Liver (tissue), 9 donors: Measurements from ENCODE around the gene BCL3. TPM values are rescaled to one million over a fixed set of nuclear protein-coding genes. Genes with fewer than 3 reads are reported as not detected.

Experiments
- DNase-seq: peaks from one replicate; pipeline ENCODE4 v3.0.0-alpha.2; 2017; ENCODE audit warnings: low spot score
- H3K27ac ChIP-seq, 2 donors: one replicate each; pipeline ENCODE4 v1.7.0; 2013; ENCODE audit warnings: inconsistent platforms in 2 of 2, low read length in 2 of 2, control low read depth in 1 of 2, low read depth in 1 of 2, mild to moderate bottlenecking in 1 of 2
- H3K27me3 ChIP-seq, 4 donors: one replicate each; pipeline versions ENCODE4 v1.6.1 to v1.7.0; 2013; ENCODE audit warnings: low read length in 3 of 4, inconsistent platforms in 1 of 4, mild to moderate bottlenecking in 1 of 4, moderate library complexity in 1 of 4; ENCODE audit not compliant: control insufficient read depth in 4 of 4, insufficient read depth in 4 of 4
- H3K36me3 ChIP-seq, 4 donors: one replicate each; pipeline versions ENCODE4 v1.6.1 to v1.7.0; 2013; ENCODE audit warnings: low read length in 3 of 4, mild to moderate bottlenecking in 3 of 4, low read depth in 1 of 4, moderate library complexity in 1 of 4; ENCODE audit not compliant: control insufficient read depth in 4 of 4, insufficient read depth in 3 of 4
- H3K4me1 ChIP-seq, 4 donors: one replicate each; pipeline versions ENCODE4 v1.6.1 to v1.7.0; 2013; ENCODE audit warnings: low read length in 3 of 4, mild to moderate bottlenecking in 3 of 4, moderate library complexity in 1 of 4; ENCODE audit not compliant: control insufficient read depth in 4 of 4, insufficient read depth in 4 of 4
- H3K4me3 ChIP-seq, 3 donors: one replicate each; pipeline versions ENCODE4 v1.6.1 to v1.7.0; 2013; ENCODE audit warnings: low read length in 3 of 3, control low read depth in 1 of 3, low read depth in 1 of 3, mild to moderate bottlenecking in 1 of 3
- H3K9ac ChIP-seq, 2 donors: one replicate each; pipeline ENCODE4 v1.7.0; 2013; ENCODE audit warnings: low read length in 2 of 2, mild to moderate bottlenecking in 2 of 2, moderate library complexity in 2 of 2, control low read depth in 1 of 2, low read depth in 1 of 2
- H3K9me3 ChIP-seq, 4 donors: one replicate each; pipeline versions ENCODE4 v1.6.1 to v1.7.0; 2013; ENCODE audit warnings: low read length in 3 of 4; ENCODE audit not compliant: control insufficient read depth in 4 of 4
- ATF3 ChIP-seq: IDR thresholded peaks from 2 replicates; pipeline ENCODE4 v1.6.1; 2016; ENCODE audit warnings: antibody characterized with exemption
- EGR1 ChIP-seq, 2 donors: IDR thresholded peaks; 2 replicates each; pipeline ENCODE4 v1.6.1; 2016 to 2018; ENCODE audit warnings: antibody characterized with exemption in 2 of 2, low read depth in 2 of 2
- FOXA1 ChIP-seq: IDR thresholded peaks from 2 replicates; pipeline ENCODE4 v1.6.1; 2016; ENCODE audit warnings: antibody characterized with exemption
- FOXA2 ChIP-seq: IDR thresholded peaks from 2 replicates; pipeline ENCODE4 v1.6.1; 2016; ENCODE audit warnings: antibody characterized with exemption
- GABPA ChIP-seq, 2 donors: IDR thresholded peaks in 1 of 2; conservative IDR thresholded peaks in 1 of 2; 2 replicates each; pipeline ENCODE4 v1.6.1; 2016; ENCODE audit warnings: antibody characterized with exemption in 2 of 2, mild to moderate bottlenecking in 1 of 2, moderate library complexity in 1 of 2
- HNF4A ChIP-seq, 2 donors: conservative IDR thresholded peaks; 2 replicates each; pipeline ENCODE4 v1.6.1; 2016; ENCODE audit warnings: antibody characterized with exemption in 2 of 2, mild to moderate bottlenecking in 2 of 2
- HNF4G ChIP-seq: IDR thresholded peaks from 2 replicates; pipeline ENCODE4 v1.6.1; 2016; ENCODE audit warnings: antibody characterized with exemption
- JUND ChIP-seq, 2 donors: IDR thresholded peaks; 2 replicates each; pipeline ENCODE4 v1.6.1; 2016; ENCODE audit warnings: antibody characterized with exemption in 2 of 2
- NR2F2 ChIP-seq: IDR thresholded peaks from 2 replicates; pipeline ENCODE4 v1.6.1; 2016; ENCODE audit warnings: antibody characterized with exemption
- RAD21 ChIP-seq, 2 donors: IDR thresholded peaks; 2 replicates each; pipeline ENCODE4 v1.6.1; 2016; ENCODE audit warnings: antibody characterized with exemption in 2 of 2, mild to moderate bottlenecking in 2 of 2
- REST ChIP-seq: IDR thresholded peaks from 2 replicates; pipeline ENCODE4 v1.6.1; 2016; ENCODE audit warnings: antibody characterized with exemption, mild to moderate bottlenecking
- RXRA ChIP-seq, 2 donors: IDR thresholded peaks; 2 replicates each; pipeline ENCODE4 v1.6.1; 2017 to 2018; ENCODE audit warnings: antibody characterized with exemption in 2 of 2, mild to moderate bottlenecking in 1 of 2
- SP1 ChIP-seq: IDR thresholded peaks from 2 replicates; pipeline ENCODE4 v1.6.1; 2018; ENCODE audit warnings: antibody characterized with exemption, mild to moderate bottlenecking
- TAF1 ChIP-seq: conservative IDR thresholded peaks from 2 replicates; pipeline ENCODE4 v1.6.1; 2016; ENCODE audit warnings: antibody characterized with exemption, mild to moderate bottlenecking
- YY1 ChIP-seq: IDR thresholded peaks from 2 replicates; pipeline ENCODE4 v1.6.1; 2016; ENCODE audit warnings: antibody characterized with exemption, mild to moderate bottlenecking
- ZBTB33 ChIP-seq: IDR thresholded peaks from 2 replicates; pipeline ENCODE4 v1.6.1; 2016; ENCODE audit warnings: antibody characterized with exemption
- WGBS: extraction: QIAGEN DNeasy Blood & Tissue Kit; methylation state at CpG from one replicate; pipeline ENCODE4 v1.1.7; 2013; 5-methylcytosine and 5-hydroxymethylcytosine counted together
- polyA plus RNA-seq, 2 donors: library from polyadenylated mRNA; stranded (reverse) in 1 of 2; unstranded in 1 of 2; fragments of 200-250 nt in 1 of 2; fragments of >200 nt in 1 of 2; fragmentation: Nextera tagmentation in 1 of 2; extraction: Ambion mirVana in 1 of 2; gene quantifications; one replicate each; pipeline versions ENCODE4 v1.2.1 to v1.2.3, GENCODE V29; 2013 to 2015
- total RNA-seq, 2 donors: library from RNA; depleted of rRNA; stranded (reverse); fragments of >200 nt; gene quantifications; one replicate each; pipeline ENCODE4 v1.2.3, GENCODE V29; 2014
- TF ChIP-seq, protein P1 (sequence below): IDR thresholded peaks from 2 replicates; pipeline ENCODE4 v1.6.1; 2016; ENCODE audit warnings: antibody characterized with exemption
- TF ChIP-seq, protein P2 (sequence below): fragments of 150-350 bp; IDR thresholded peaks from 2 replicates; pipeline ENCODE4 v1.5.1; 2017; ENCODE audit warnings: improper control_type of control experiment, low read depth, low read length; ENCODE audit not compliant: missing input control
- donor health status: healthy.
- donor health status: healthy.
- donor health status: healthy.
- donor health status: healthy.
- donor health status: healthy.

The BCL3 gene
- total and polyA plus RNA-seq, 4 donors = 4.5 to 63.6 (median 19.7) TPM

- Histone ChIP-seq H3K9me3 (no peaks in the 10 kb centered on the region), H3K36me3 (peaks cover 0 to 2% (median 0%) of the 10 kb centered on the region in 4 donors), H3K4me3 (no peak overlapping the region), H3K9ac (no peak overlapping the region), H3K4me1 (no peaks in the 10 kb centered on the region), H3K27me3 (no peaks in the 10 kb centered on the region), H3K27ac (no peak overlapping the region)
- DNase-seq = no peak
- WGBS = 96% methylated on average over 20 of the region's 20 CpGs
- TF ChIP-seq ZBTB33 (no peak), RXRA (IDR thresholded peaks at IDR 0.05) (no peak), NR2F2 (no peak), JUND (IDR thresholded peaks at IDR 0.05) (no peak), HNF4G (no peak), HNF4A (conservative IDR thresholded peaks at IDR 0.05) (no peak), TAF1 (no peak), FOXA2 (no peak), EGR1 (IDR thresholded peaks at IDR 0.05; ENCODE audit: low read depth in 2 of 2) (no peak), GABPA (IDR thresholded peaks at IDR 0.05 in 1 of 2, conservative IDR thresholded peaks at IDR 0.05 in 1 of 2) (no peak), FOXA1 (no peak), RAD21 (IDR thresholded peaks at IDR 0.05) (no peak), SP1 (no peak), ATF3 (no peak), REST (no peak)
- TF ChIP-seq, protein P1, sequence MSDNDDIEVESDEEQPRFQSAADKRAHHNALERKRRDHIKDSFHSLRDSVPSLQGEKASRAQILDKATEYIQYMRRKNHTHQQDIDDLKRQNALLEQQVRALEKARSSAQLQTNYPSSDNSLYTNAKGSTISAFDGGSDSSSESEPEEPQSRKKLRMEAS = no peak
- TF ChIP-seq, protein P2, sequence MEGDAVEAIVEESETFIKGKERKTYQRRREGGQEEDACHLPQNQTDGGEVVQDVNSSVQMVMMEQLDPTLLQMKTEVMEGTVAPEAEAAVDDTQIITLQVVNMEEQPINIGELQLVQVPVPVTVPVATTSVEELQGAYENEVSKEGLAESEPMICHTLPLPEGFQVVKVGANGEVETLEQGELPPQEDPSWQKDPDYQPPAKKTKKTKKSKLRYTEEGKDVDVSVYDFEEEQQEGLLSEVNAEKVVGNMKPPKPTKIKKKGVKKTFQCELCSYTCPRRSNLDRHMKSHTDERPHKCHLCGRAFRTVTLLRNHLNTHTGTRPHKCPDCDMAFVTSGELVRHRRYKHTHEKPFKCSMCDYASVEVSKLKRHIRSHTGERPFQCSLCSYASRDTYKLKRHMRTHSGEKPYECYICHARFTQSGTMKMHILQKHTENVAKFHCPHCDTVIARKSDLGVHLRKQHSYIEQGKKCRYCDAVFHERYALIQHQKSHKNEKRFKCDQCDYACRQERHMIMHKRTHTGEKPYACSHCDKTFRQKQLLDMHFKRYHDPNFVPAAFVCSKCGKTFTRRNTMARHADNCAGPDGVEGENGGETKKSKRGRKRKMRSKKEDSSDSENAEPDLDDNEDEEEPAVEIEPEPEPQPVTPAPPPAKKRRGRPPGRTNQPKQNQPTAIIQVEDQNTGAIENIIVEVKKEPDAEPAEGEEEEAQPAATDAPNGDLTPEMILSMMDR = no peak
These were observed 40.7 kb upstream of the BCL3 start for GRCh38 chr19:44707794-44708193.

DNA sequence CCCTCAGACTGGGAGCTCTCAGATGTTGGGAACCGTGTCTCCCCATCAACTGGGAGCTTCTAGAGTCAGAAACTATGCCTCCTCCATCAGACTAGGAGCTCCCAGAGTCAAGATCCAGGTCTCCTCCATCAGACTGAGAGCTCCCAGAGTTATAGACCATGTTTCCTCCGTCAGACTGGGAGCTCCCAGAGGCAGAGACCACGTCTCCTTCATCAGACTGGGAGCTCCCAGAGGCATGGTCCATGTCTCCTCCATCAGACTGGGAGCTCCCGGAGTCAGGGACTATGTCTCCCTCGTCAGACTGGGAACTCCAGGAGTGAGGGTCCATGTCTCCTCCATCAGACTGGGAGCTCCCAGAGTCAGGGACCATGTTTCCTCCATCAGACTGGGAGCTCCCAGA is 39.6 kb upstream of the BCL3 start:
- H3K4me1 ChIP-seq = no peaks in the 10 kb centered on the region
- H3K36me3 ChIP-seq = peaks cover 0 to 2% (median 0%) of the 10 kb centered on the region in 4 donors
- no peaks in the 10 kb centered on the region for H3K27me3 ChIP-seq
- no peak overlapping the region for H3K27ac ChIP-seq
- no peak for DNase-seq
- no peaks in the 10 kb centered on the region for H3K9me3 ChIP-seq
- H3K9ac ChIP-seq = no peak overlapping the region
- no peak overlapping the region for H3K4me3 ChIP-seq
- WGBS = 85% methylated on average over 5 of the region's 5 CpGs
- TF ChIP-seq ZBTB33 (no peak), YY1 (no peak), SP1 (no peak), FOXA1 (no peak), REST (no peak)
